ENCODE measurements around the gene EMC9. TPM values are rescaled to one million over a fixed set of nuclear protein-coding genes. Genes with fewer than 3 reads are reported as not detected.

The EMC9 gene
- polyA plus RNA-seq, 1 of the 3 experiments (the other 2 are of a cell fraction) = 19.3 TPM

DNA sequence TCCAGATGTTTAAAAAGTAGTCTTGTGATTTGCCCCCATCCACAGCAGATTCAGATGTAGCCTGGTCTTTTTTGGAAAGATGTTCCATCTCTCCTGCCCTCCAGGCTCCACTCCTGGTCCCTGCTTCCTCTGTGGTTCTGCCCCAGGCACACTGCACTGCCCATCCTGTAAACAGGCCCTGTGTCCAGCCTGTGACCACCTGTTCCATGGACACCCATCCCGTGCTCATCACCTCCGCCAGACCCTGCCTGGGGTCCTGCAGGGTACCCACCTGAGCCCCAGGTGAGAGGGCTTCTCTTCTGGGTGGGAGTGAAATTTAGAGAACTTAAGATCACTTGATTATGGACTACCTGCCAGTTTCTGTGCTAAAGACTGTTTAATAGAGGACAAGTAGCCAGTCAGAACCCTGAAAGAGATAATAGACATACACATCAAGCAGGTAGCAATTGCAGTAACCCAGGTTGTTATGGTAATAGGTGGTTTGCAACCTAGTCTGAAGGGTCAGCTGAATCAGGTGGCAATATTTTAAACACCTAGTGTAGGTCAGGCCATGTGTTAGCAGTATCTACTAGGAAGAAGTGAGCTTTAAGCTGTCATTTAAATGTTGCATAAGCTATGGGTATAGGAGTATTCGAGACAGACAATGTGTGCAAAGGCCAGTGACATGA is 8.0 kb upstream of the EMC9 start:
- Histone ChIP-seq H3K27me3 (ENCODE audit: insufficient read depth) (no peaks in the 10 kb centered on the region), H2AFZ (ENCODE audit: low read depth) (no peak overlapping the region), H3K9me3 (no peaks in the 10 kb centered on the region), H3K4me3 (ENCODE audit: low read depth in 2 of 2, low read length in 1 of 2) (no peak overlapping the region), H3K4me2 (no peak overlapping the region), H4K20me1 (ENCODE audit: insufficient read depth) (peaks cover 10% of the 10 kb centered on the region; the same call in 1 of the 2 replicates), H3K27ac (ENCODE audit: low read depth in 2 of 2, low read length in 1 of 2) (no peak overlapping the region), H3K36me3 (replicated peaks in 1 of 2; ENCODE audit: control insufficient read depth in 1 of 2, insufficient read depth in 2 of 2, low read length in 1 of 2) (peaks cover 34 to 37% of the 10 kb centered on the region in 2 experiments), H3K9ac (no peak overlapping the region), H3K9me2 (no peaks in the 10 kb centered on the region), H3K4me1 (ENCODE audit: control insufficient read depth in 1 of 2, insufficient read depth in 2 of 2, low read depth in 1 of 2, low read length in 1 of 2) (peaks cover 11 to 20% of the 10 kb centered on the region in 2 experiments), H3F3A (replicated peaks; ENCODE audit: insufficient read depth) (peaks cover 5% of the 10 kb centered on the region), H3K79me2 (ENCODE audit: insufficient read depth) (peaks cover 47% of the 10 kb centered on the region)
- CTCF ChIA-PET = interaction anchor here (1.0 to 4.6 kb wide), 4 partner anchors 11 to 40 kb away, joined by 3 to 38 read pairs (median 18); partner anchors contain the start of gene IRF9
- no peak for DNase-seq
- WGBS (ENCODE audit: low lambda C conversion rate) = 93% methylated on average over 3 of the region's 3 CpGs
- no peak for TF ChIP-seq EZH2phosphoT487 (IDR thresholded peaks at IDR 0.05; ENCODE audit: borderline replicate concordance, low read depth)
- TF ChIP-seq RFX5 (IDR thresholded peaks at IDR 0.05; ENCODE audit: low read length) = no peak
- TF ChIP-seq MEF2A (IDR thresholded peaks at IDR 0.05; ENCODE audit: borderline replicate concordance, low read depth) = no peak
- no peak for TF ChIP-seq RAD21 (IDR thresholded peaks at IDR 0.05; ENCODE audit: low read length)
- no peak for TF ChIP-seq MAX (IDR thresholded peaks at IDR 0.05; ENCODE audit: low read depth)
- TF ChIP-seq RCOR1 (IDR thresholded peaks at IDR 0.05; ENCODE audit: low read length) = no peak
- no peak for TF ChIP-seq FOSL2 (IDR thresholded peaks at IDR 0.05; ENCODE audit: borderline replicate concordance, low read depth)
- no peak for TF ChIP-seq GABPA (IDR thresholded peaks at IDR 0.05; ENCODE audit: low read depth)
- TF ChIP-seq, protein P1, sequence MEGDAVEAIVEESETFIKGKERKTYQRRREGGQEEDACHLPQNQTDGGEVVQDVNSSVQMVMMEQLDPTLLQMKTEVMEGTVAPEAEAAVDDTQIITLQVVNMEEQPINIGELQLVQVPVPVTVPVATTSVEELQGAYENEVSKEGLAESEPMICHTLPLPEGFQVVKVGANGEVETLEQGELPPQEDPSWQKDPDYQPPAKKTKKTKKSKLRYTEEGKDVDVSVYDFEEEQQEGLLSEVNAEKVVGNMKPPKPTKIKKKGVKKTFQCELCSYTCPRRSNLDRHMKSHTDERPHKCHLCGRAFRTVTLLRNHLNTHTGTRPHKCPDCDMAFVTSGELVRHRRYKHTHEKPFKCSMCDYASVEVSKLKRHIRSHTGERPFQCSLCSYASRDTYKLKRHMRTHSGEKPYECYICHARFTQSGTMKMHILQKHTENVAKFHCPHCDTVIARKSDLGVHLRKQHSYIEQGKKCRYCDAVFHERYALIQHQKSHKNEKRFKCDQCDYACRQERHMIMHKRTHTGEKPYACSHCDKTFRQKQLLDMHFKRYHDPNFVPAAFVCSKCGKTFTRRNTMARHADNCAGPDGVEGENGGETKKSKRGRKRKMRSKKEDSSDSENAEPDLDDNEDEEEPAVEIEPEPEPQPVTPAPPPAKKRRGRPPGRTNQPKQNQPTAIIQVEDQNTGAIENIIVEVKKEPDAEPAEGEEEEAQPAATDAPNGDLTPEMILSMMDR (IDR thresholded peaks at IDR 0.05) = no peak
- TF ChIP-seq POLR2AphosphoS5 (IDR thresholded peaks at IDR 0.05; ENCODE audit: low read depth, low read length) = no peak
- TF ChIP-seq NRF1 (IDR thresholded peaks at IDR 0.05; ENCODE audit: low read depth, low read length) = no peak
- no peak for TF ChIP-seq SIN3A (IDR thresholded peaks at IDR 0.05; ENCODE audit: borderline replicate concordance, low read depth, low read length)
- no peak for TF ChIP-seq TAF1 (IDR thresholded peaks at IDR 0.05; ENCODE audit: borderline replicate concordance, low read depth, low read length)
- TF ChIP-seq YY1 (IDR thresholded peaks at IDR 0.05; ENCODE audit: low read depth) = no peak
- no peak for TF ChIP-seq FOXJ3 (CRISPR knock-in tag; IDR thresholded peaks at IDR 0.05)
- TF ChIP-seq SMC3 (IDR thresholded peaks at IDR 0.05; ENCODE audit: low read depth, low read length) = no peak
- TF ChIP-seq REST (IDR thresholded peaks at IDR 0.05; ENCODE audit: low read depth, low read length) = no peak
- TF ChIP-seq FOXM1 (IDR thresholded peaks at IDR 0.05; ENCODE audit: low read depth) = no peak
- TF ChIP-seq EP300 (IDR thresholded peaks at IDR 0.05; ENCODE audit: borderline replicate concordance in 1 of 2, low read depth in 1 of 2, low read length in 1 of 2) = no peak
- no peak for TF ChIP-seq NFIC (IDR thresholded peaks at IDR 0.05; ENCODE audit: borderline replicate concordance)
- POLR2A ChIA-PET = interaction anchor here (3.9 kb wide), 1 partner anchor 11 kb away, joined by 50 read pairs; the partner anchor contains the start of gene IRF9
